Colon (tissue), 2 donors: ENCODE results near the gene OR6C2.
"Not testable (repeated sequence)": the region's sequence is repeated elsewhere in the genome, so short reads cannot be mapped to it uniquely, and the experiment has no call there.

ENCODE experiments used
- FAIRE-seq: peaks from 2 replicates; lab custom pipeline; 2012; peaks lifted over from hg19 to GRCh38; lab: Jason Lieb, UNC
- donor health status: control.
- donor health status: control.

OR6C2 gene

GRCh38 chr12:55443776-55444175 is at the start of gene OR6C2:
OR6C2 (plus strand) TSS chr12:55444076; CDS start chr12:55452214, 8,138 bp downstream.
- FAIRE-seq, result no peak

- no peak for FAIRE-seq
Measured at GRCh38 chr12:55396326-55396725, 47.5 kb upstream of the OR6C2 start.

- no peak for FAIRE-seq
Measured at GRCh38 chr12:55400229-55400628, 43.6 kb upstream of the OR6C2 start, which contains the start of gene OR6C65. OR6C65 (plus strand) TSS chr12:55400529; CDS start chr12:55400529, 0 bp downstream.

- no peak for FAIRE-seq
Measured at GRCh38 chr12:55407866-55408265, 36.0 kb upstream of the OR6C2 start.

- FAIRE-seq, result not testable (repeated sequence)
Measured at GRCh38 chr12:55409133-55409532, 34.7 kb upstream of the OR6C2 start.

GRCh38 chr12:55412138-55412537 is 31.7 kb upstream of the OR6C2 start:
- FAIRE-seq, result not testable (repeated sequence)

GRCh38 chr12:55413498-55414388 is 30.1 kb upstream of the OR6C2 start:
- not testable (repeated sequence) for FAIRE-seq

GRCh38 chr12:55414396-55414823 is 29.5 kb upstream of the OR6C2 start:
- FAIRE-seq, result not testable (repeated sequence)

GRCh38 chr12:55414889-55415288 is 29.0 kb upstream of the OR6C2 start:
- not testable (repeated sequence) for FAIRE-seq

GRCh38 chr12:55416961-55417360 is 26.9 kb upstream of the OR6C2 start:
- no peak for FAIRE-seq

- no peak for FAIRE-seq
Measured at GRCh38 chr12:55420307-55420962, 23.4 kb upstream of the OR6C2 start.

GRCh38 chr12:55425954-55426353 is 17.9 kb upstream of the OR6C2 start, which contains the start of gene OR6C76:
OR6C76 (plus strand) TSS chr12:55426254; CDS start chr12:55426254, 0 bp downstream.
- no peak for FAIRE-seq

GRCh38 chr12:55428331-55429243 is 15.3 kb upstream of the OR6C2 start:
- no peak for FAIRE-seq

- not testable (repeated sequence) for FAIRE-seq
Measured at GRCh38 chr12:55441233-55441632, 2.6 kb upstream of the OR6C2 start.

GRCh38 chr12:55445357-55445756 is 1.5 kb downstream of the OR6C2 start:
- FAIRE-seq, result no peak

- FAIRE-seq, result no peak
Measured at GRCh38 chr12:55446326-55446725, 2.5 kb downstream of the OR6C2 start.

GRCh38 chr12:55448825-55449224 is 4.9 kb downstream of the OR6C2 start:
- no peak for FAIRE-seq

GRCh38 chr12:55464926-55465325 is 21.1 kb downstream of the OR6C2 start:
- not testable (repeated sequence) for FAIRE-seq

- no peak for FAIRE-seq
Measured at GRCh38 chr12:55467836-55468235, 24.0 kb downstream of the OR6C2 start.

- no peak for FAIRE-seq
Measured at GRCh38 chr12:55469291-55469690, 25.4 kb downstream of the OR6C2 start.

- FAIRE-seq, result no peak
Measured at GRCh38 chr12:55470088-55470829, 26.4 kb downstream of the OR6C2 start, which contains the start of gene OR6C70. OR6C70 (minus strand) TSS chr12:55470138; CDS start chr12:55470138, 0 bp downstream.
